Adipose tissue (tissue), 3 donors: ENCODE measurements around the gene EVC2. TPM values are rescaled to one million over a fixed set of nuclear protein-coding genes. Genes with fewer than 3 reads are reported as not detected.

ENCODE experiments used
- H3K27ac ChIP-seq: one replicate; pipeline ENCODE4 v1.5.1; 2013; ENCODE audit warnings: low read depth, low read length
- WGBS, 3 donors: extraction: QIAGEN DNeasy Blood & Tissue Kit; methylation state at CpG; one replicate each; pipeline ENCODE4 v1.1.7; 2013; 5-methylcytosine and 5-hydroxymethylcytosine counted together
- polyA plus RNA-seq, 3 donors: library from polyadenylated mRNA; stranded (reverse); fragments of 200-250 nt; gene quantifications; one replicate each; pipeline ENCODE4 v1.2.3, GENCODE V29; 2013
- donor health status: healthy with polysubstance abuse.
- donor health status: Bipolar disorder and iron deficiency.
- donor health status: healthy.

The EVC2 gene
- polyA plus RNA-seq, 3 donors = 1.3 to 4.7 (median 1.6) TPM

GRCh38 chr4:5647351-5647750 lies 61.0 kb downstream of the EVC2 start:
- WGBS, 3 donors = 84 to 89% (median 89%) methylated on average over 7 of the region's 7 CpGs

GRCh38 chr4:5640096-5640495 lies 68.3 kb downstream of the EVC2 start:
- WGBS, 3 donors = 74 to 100% (median 75%) methylated on average over 3 of the region's 3 CpGs

More at GRCh38 chr4:5647351-5647750, 61.0 kb downstream of the EVC2 start:
- H3K27ac ChIP-seq = no peak overlapping the region

DNA sequence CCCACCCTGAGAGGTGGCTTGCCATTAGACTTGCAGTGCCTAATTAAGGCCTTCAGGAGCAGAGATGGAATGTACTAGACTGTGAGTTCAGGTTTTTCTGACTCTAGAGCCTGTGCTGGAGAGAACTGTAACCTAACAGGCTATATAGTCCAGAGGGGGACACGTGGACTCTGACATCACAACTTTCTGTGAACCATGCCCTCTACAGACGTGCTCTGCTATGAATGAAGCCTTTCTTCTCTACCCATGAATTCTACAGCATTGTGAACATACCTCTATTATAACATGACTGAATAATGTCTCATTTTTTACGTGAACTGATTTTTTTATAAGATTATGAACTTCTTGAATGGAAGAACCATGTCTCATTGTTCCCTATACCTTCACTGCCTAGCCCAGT lies 68.8 kb downstream of the EVC2 start:
- H3K27ac ChIP-seq = no peak overlapping the region
- WGBS, 3 donors = 85 to 93% (median 89%) methylated on average over 3 of the region's 3 CpGs

More at GRCh38 chr4:5640096-5640495, 68.3 kb downstream of the EVC2 start:
- no peak overlapping the region for H3K27ac ChIP-seq

DNA sequence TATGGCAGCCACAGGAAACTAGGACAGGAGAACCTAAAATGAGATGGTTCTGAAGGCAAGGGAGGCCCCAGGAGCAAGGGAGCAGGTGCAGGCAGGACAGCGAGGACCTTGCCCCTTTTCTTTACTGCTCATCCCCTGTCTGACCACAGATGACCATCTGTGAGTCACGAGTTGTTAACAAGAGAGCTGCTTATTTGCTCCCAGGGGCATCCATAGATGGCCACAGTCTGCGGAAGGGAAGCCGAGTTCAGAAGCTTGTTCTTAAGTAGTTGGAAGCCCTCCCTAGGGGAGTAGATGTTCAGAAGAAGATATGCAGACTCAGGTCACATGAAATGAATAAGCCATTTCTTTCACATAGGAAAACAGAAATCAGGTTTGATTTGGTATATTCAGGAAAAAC lies 69.4 kb downstream of the EVC2 start:
- H3K27ac ChIP-seq = no peak overlapping the region
- WGBS, 3 donors = 60 to 81% (median 64%) methylated on average over 4 of the region's 4 CpGs

- H3K27ac ChIP-seq = no peak overlapping the region
- 90 to 95% (median 93%) methylated on average over 4 of the region's 4 CpGs for WGBS, 3 donors
Observed at GRCh38 chr4:5638316-5638715, 70.0 kb downstream of the EVC2 start.

GRCh38 chr4:5636766-5637670 lies 71.3 kb downstream of the EVC2 start:
- WGBS, 3 donors = 78 to 85% (median 84%) methylated on average over 13 of the region's 13 CpGs
- H3K27ac ChIP-seq = no peak overlapping the region

DNA sequence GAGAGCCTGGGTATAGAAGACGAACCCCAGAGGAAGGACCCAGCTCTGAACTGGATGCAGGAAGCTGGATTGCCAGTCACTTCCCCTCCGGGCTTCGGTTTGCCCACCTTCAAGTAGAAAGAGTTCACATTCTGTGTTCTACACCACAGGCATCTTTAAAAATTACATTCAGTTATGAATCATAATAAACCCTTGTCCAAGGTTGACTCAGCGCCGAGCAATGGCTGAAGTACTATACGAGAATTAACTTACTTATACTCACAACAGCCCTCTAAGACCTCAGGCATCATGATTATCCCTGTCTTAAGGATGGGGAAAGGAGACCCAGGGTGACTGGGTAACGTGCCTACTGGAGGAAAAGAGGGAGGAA lies 72.5 kb downstream of the EVC2 start:
- 62 to 88% (median 62%) methylated on average over 7 of the region's 7 CpGs for WGBS, 3 donors
- H3K27ac ChIP-seq = no peak overlapping the region

GRCh38 chr4:5632571-5632970 lies 75.8 kb downstream of the EVC2 start:
- H3K27ac ChIP-seq = no peak overlapping the region
- WGBS, 3 donors = 75 to 89% (median 78%) methylated on average over 2 of the region's 2 CpGs

- 78 to 82% (median 79%) methylated on average over 3 of the region's 3 CpGs for WGBS, 3 donors
- H3K27ac ChIP-seq = no peak overlapping the region
Observed at GRCh38 chr4:5632066-5632440, 76.3 kb downstream of the EVC2 start.

- 70 to 80% (median 72%) methylated on average over 9 of the region's 9 CpGs for WGBS, 3 donors
- H3K27ac ChIP-seq = no peak overlapping the region
Observed at GRCh38 chr4:5631352-5632065, 76.8 kb downstream of the EVC2 start.

GRCh38 chr4:5630762-5631161 lies 77.6 kb downstream of the EVC2 start:
- WGBS, 3 donors = 93 to 95% (median 94%) methylated on average over 3 of the region's 3 CpGs
- no peak overlapping the region for H3K27ac ChIP-seq

DNA sequence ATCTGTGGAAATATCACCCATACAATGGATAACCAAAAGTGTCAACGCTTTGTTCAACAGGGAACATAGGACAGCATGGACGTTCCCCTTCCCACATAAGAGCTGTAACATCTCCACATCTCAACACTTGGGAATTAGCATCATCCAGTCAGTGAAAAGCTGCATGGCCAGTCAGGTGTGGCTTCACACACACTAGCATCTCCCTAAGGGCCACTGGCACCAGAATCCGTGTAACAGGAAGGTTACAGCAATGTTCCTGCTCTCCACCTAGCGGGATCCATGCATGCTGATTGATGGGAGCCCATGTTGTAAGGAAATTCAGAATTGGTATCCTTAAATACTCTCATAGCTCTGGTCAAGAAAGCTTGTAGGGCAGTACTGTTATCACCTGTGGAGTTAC lies 78.8 kb downstream of the EVC2 start:
- H3K27ac ChIP-seq = no peak overlapping the region
- 80 to 89% (median 89%) methylated on average over 4 of the region's 4 CpGs for WGBS, 3 donors

GRCh38 chr4:5626913-5627312 lies 81.4 kb downstream of the EVC2 start:
- 50 to 64% (median 62%) methylated on average over 2 of the region's 2 CpGs for WGBS, 3 donors
- H3K27ac ChIP-seq = no peak overlapping the region

DNA sequence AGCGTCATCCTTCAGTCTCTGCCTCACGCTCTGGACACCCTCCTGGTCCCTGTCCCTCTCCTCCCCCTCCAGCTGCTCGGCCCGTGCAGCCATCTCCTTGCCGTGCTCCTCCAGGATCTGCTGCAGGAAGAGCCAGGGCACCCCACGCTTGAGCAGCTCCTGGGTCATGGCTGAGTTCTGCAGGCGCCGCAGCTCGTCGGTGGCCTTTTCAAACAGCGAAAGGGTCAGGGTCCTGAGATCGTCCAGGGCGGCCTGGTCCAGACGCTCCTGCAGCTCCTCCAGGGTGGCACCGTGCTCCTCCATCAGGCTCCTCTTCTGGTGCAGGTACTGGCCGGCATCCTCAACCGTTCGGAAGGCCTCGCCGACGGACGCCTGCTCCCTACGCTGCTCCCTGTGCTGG lies 85.8 kb downstream of the EVC2 start:
- 95 to 96% (median 96%) methylated on average over 23 of the region's 23 CpGs for WGBS, 3 donors
- H3K27ac ChIP-seq = no peak overlapping the region

DNA sequence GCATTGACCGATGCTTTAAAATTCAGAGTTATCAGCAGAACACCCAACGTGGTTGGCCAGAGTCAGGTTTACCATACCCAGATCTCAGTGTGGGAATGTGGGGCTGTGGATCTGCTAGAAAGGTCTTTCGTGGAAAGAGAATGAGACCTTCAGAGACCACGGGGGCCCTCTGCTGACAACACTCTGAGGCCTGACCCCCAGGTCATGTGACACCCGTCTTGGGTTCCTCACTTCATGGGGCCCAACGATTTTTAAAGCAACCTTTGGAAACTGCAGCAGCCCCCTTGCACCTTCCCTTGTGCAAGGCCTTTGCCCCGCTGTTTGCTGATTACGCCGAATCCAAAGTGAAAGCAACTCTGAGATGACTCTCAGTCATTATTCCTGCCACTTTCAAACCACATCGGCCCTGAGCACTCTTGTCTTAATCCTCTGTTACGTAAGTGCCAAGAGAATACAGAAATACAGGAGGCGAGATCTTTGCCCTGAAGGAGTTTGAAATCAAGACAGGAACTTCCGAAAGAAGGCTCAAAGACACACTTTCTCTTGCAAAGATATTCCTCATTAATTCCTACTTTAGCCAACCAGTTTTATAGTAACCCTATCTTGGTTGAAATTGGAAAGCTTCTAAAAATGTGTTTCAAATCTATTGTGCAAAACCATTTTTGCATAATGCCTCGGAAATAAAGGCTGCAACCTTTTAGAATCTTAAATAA lies 88.3 kb downstream of the EVC2 start:
- WGBS, 3 donors = 72 to 82% (median 78%) methylated on average over 14 of the region's 14 CpGs
- H3K27ac ChIP-seq = no peak overlapping the region

DNA sequence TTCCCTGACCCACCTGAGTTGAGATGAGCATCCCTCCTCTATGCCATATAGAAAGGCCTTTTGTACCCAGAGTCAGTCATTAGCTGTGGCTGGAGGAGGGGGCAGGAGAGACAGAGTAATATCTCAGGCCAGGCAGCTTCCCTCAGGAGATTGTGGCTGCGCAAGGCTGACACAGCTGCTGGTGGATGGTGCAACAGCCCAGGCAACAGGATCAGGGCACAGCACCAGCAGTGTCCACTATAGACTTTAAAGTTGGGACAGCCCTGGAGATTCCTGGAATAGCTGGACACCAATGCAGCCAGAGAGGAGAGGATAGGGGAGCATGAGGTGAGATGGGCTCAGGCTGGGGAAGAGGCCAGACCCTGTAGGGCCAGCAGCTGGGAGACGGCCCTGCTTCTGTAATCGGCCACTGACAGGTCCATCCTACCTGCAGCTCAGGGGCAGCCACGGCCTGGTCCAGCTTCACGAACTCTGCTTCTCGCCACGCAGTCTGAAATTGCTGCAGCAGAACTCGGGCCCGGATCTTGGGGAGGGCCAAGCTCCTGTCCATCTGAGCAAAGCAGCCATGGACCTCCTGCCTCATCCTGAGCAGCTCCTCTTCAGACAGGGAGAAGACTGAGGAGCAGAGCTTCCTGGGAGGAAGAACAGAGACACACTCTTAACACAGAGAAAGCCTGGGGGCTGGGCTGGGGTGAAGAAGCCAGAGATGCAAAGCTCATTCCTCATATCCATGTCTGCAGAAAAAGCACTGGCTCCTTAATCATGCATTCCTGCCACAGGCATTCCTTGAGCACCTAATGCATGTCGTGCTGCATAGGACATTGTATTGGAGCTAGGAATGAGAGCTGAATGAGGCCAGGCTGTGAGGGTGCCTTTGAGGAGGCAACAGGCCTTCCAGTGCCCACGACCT lies 90.1 kb downstream of the EVC2 start:
- no peak overlapping the region for H3K27ac ChIP-seq
- WGBS, 3 donors = 93 to 95% (median 95%) methylated on average over 11 of the region's 11 CpGs

GRCh38 chr4:5616331-5616950 lies 91.9 kb downstream of the EVC2 start:
- no peak overlapping the region for H3K27ac ChIP-seq
- 89 to 97% (median 90%) methylated on average over 16 of the region's 16 CpGs for WGBS, 3 donors
